ENCODE data around the gene RETREG3. TPM values are rescaled to one million over a fixed set of nuclear protein-coding genes. Genes with fewer than 3 reads are reported as not detected.

Gene RETREG3
- total and polyA plus RNA-seq, 2 of the 13 experiments (the other 11 are each of a cell fraction or from before 2014, with no cell fraction given), result 47.0 to 55.8 TPM

DNA sequence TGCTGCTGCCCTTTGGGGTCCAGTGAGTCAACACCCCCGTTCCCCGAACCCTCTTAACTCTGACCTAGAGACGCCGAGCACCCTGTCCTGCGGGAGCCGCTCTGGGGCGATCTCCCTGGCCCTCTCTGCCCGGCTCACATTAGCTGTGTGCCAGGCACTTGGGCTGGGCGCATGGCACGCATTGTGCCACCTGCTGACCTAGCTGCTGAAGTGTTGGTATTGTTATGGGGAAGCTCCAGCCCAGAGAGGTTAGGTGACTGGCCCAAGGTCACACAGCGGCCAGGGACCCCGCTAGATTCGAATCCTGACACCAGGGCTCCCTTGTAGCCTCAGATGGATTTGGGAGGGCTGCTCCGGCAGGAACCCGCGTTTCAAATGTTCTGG lies 55.3 kb downstream of the RETREG3 start:
- intact Hi-C loops (cut with micrococcal nuclease; ENCODE audit: unreplicated experiment), result no loop called here
- ATAC-seq (no peak), FAIRE-seq (no peak)
- no peak for TF ChIP-seq MTF1 (CRISPR knock-in tag; IDR thresholded peaks at IDR 0.05)
- TF ChIP-seq ZBTB42 (CRISPR knock-in tag; IDR thresholded peaks at IDR 0.05), result no peak
- no peak for TF ChIP-seq GATAD1 (CRISPR knock-in tag; IDR thresholded peaks at IDR 0.05)
- no peak for TF ChIP-seq ZNF776 (CRISPR knock-in tag; IDR thresholded peaks at IDR 0.05)
- no peak for TF ChIP-seq KMT2B (CRISPR knock-in tag; IDR thresholded peaks at IDR 0.05)
- TF ChIP-seq REXO4 (CRISPR knock-in tag; IDR thresholded peaks at IDR 0.05; ENCODE audit: borderline replicate concordance), result no peak
- TF ChIP-seq ZC3H13 (CRISPR knock-in tag; IDR thresholded peaks at IDR 0.05), result 0 out of 2 replicates have a peak, but pooled peaks have one; percentile 9
- TF ChIP-seq ZBTB7B (CRISPR knock-in tag; IDR thresholded peaks at IDR 0.05), result 0 out of 2 replicates have a peak, but pooled peaks have one; percentile 23
- TF ChIP-seq SRSF4 (IDR thresholded peaks at IDR 0.05; ENCODE audit: low read depth, low read length, poor library complexity, severe bottlenecking), result no peak
- TF ChIP-seq ISL2 (CRISPR knock-in tag; IDR thresholded peaks at IDR 0.05), result no peak
- no peak for TF ChIP-seq SOX6 (IDR thresholded peaks at IDR 0.05)
- no peak for TF ChIP-seq SOX6 (CRISPR knock-in tag; IDR thresholded peaks at IDR 0.05)
- TF ChIP-seq, protein P1, sequence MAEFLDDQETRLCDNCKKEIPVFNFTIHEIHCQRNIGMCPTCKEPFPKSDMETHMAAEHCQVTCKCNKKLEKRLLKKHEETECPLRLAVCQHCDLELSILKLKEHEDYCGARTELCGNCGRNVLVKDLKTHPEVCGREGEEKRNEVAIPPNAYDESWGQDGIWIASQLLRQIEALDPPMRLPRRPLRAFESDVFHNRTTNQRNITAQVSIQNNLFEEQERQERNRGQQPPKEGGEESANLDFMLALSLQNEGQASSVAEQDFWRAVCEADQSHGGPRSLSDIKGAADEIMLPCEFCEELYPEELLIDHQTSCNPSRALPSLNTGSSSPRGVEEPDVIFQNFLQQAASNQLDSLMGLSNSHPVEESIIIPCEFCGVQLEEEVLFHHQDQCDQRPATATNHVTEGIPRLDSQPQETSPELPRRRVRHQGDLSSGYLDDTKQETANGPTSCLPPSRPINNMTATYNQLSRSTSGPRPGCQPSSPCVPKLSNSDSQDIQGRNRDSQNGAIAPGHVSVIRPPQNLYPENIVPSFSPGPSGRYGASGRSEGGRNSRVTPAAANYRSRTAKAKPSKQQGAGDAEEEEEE (CRISPR knock-in tag; IDR thresholded peaks at IDR 0.05; ENCODE audit: borderline replicate concordance), result no peak
- TF ChIP-seq MBD4 (IDR thresholded peaks at IDR 0.05; ENCODE audit: borderline replicate concordance, low read length), result no peak
- TF ChIP-seq ADNP (CRISPR knock-in tag; IDR thresholded peaks at IDR 0.05), result peak; percentile 70
- TF ChIP-seq, protein P2, sequence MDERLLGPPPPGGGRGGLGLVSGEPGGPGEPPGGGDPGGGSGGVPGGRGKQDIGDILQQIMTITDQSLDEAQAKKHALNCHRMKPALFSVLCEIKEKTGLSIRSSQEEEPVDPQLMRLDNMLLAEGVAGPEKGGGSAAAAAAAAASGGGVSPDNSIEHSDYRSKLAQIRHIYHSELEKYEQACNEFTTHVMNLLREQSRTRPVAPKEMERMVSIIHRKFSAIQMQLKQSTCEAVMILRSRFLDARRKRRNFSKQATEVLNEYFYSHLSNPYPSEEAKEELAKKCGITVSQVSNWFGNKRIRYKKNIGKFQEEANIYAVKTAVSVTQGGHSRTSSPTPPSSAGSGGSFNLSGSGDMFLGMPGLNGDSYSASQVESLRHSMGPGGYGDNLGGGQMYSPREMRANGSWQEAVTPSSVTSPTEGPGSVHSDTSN (CRISPR knock-in tag; IDR thresholded peaks at IDR 0.05), result no peak
- no peak for TF ChIP-seq MEF2D (CRISPR knock-in tag; IDR thresholded peaks at IDR 0.05)
- no peak for TF ChIP-seq ZBTB3 (CRISPR knock-in tag; IDR thresholded peaks at IDR 0.05; ENCODE audit: borderline replicate concordance, low read depth)
- TF ChIP-seq ZNF572 (CRISPR knock-in tag; IDR thresholded peaks at IDR 0.05), result no peak
- no peak for TF ChIP-seq BRD4 (CRISPR knock-in tag; IDR thresholded peaks at IDR 0.05)
- TF ChIP-seq REL (CRISPR knock-in tag; conservative IDR thresholded peaks at IDR 0.05), result no peak; the same call in 1 of the 2 replicates
- TF ChIP-seq YEATS2 (CRISPR knock-in tag; IDR thresholded peaks at IDR 0.05; ENCODE audit: borderline replicate concordance), result no peak
- peak; percentile 100 for TF ChIP-seq ZNF768 (CRISPR knock-in tag; IDR thresholded peaks at IDR 0.05)
- TF ChIP-seq, protein P3, sequence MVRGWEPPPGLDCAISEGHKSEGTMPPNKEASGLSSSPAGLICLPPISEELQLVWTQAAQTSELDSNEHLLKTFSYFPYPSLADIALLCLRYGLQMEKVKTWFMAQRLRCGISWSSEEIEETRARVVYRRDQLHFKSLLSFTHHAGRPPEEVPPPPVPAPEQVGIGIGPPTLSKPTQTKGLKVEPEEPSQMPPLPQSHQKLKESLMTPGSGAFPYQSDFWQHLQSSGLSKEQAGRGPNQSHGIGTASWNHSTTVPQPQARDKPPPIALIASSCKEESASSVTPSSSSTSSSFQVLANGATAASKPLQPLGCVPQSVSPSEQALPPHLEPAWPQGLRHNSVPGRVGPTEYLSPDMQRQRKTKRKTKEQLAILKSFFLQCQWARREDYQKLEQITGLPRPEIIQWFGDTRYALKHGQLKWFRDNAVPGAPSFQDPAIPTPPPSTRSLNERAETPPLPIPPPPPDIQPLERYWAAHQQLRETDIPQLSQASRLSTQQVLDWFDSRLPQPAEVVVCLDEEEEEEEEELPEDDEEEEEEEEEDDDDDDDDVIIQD (CRISPR knock-in tag; IDR thresholded peaks at IDR 0.05; ENCODE audit: low read depth), result no peak

More for the DNA sequence above, 55.3 kb downstream of the RETREG3 start:
- H4K20me1 ChIP-seq (ENCODE audit: insufficient read depth, low read length), result no peaks in the 10 kb centered on the region
- CTCF ChIA-PET (ENCODE audit: low intra/inter-chr PET ratio, low total read pairs), result interaction anchor here (0.9 kb wide), 1 partner anchor 27 kb away, joined by 3 read pairs; no protein-coding TSS in a partner anchor
- no TSS peak for BruUV-seq (replicated peaks)
- H3K27me3 ChIP-seq (ENCODE audit: control insufficient read depth in 1 of 2, insufficient read depth in 2 of 2, low read length in 2 of 2), result no peaks in the 10 kb centered on the region; a peak in 1 of 5 replicates
- H3K4me1 ChIP-seq (ENCODE audit: insufficient read depth, low read length), result peaks cover 57% of the 10 kb centered on the region
- H3K27ac ChIP-seq (ENCODE audit: extremely low read length, insufficient read depth, low read length), result peak overlapping the region; percentile 87
- POLR2A ChIA-PET, result interaction anchor here (1.3 to 4.4 kb wide), 10 partner anchors 8 to 129 kb away, joined by 5 to 80 read pairs (median 16); partner anchors contain the start of genes COASY, MLX, NAGLU and PLEKHH3
- H3K79me2 ChIP-seq (ENCODE audit: insufficient read depth, low read length), result peaks cover 18% of the 10 kb centered on the region
- no peak for DNase-seq (ENCODE audit: low spot score)
- in situ Hi-C loops (cut with HindIII; ENCODE audit: extremely low pct_ligation_motif_present, low pct_unique_long_range_greater_than_20kb), result no loop called here
- H3K9ac ChIP-seq (ENCODE audit: insufficient read depth, low read depth, low read length), result peak overlapping the region; percentile 97
- H3K4me3 ChIP-seq (replicated peaks in 1 of 3; ENCODE audit: insufficient read depth in 1 of 3, low read depth in 2 of 3, low read length in 3 of 3), result peak overlapping the region; percentile 88 to 100 (median 94)
- H3K36me3 ChIP-seq (replicated peaks in 1 of 2; ENCODE audit: control insufficient read depth in 1 of 2, insufficient read depth in 2 of 2, low read length in 2 of 2), result no peaks in the 10 kb centered on the region
- peak overlapping the region; percentile 100 for H3K4me2 ChIP-seq (ENCODE audit: low read depth, low read length)
- no peak overlapping the region for H2AFZ ChIP-seq (ENCODE audit: low read length)
- WGBS (ENCODE audit: low lambda C conversion rate), result 49% methylated on average over 12 of the region's 16 CpGs
- no peaks in the 10 kb centered on the region for H3K9me3 ChIP-seq (ENCODE audit: low read length)

Measured in HepG2 (cell line).